ENCODE measurements around the gene C10orf143. TPM values are rescaled to one million over a fixed set of nuclear protein-coding genes. Genes with fewer than 3 reads are reported as not detected.

The C10orf143 gene
- total and polyA plus RNA-seq, 2 of the 8 experiments (the other 6 are each of a cell fraction or from before 2014, with no cell fraction given) = 1.6 to 2.0 TPM

- WGBS, 2 experiments (ENCODE audit: extremely low coverage in 1 of 2, insufficient coverage in 1 of 2, insufficient read length in 1 of 2, insufficient replicate concordance in 2 of 2, low coverage in 1 of 2, low lambda C conversion rate in 2 of 2, missing lambda C conversion rate in 1 of 2) = 92% methylated on average over 6 of the region's 6 CpGs; no CpG with 5 or more reads in 1 of the 2 experiments
- H4K20me1 ChIP-seq (replicated peaks in 1 of 2; ENCODE audit: control insufficient read depth in 1 of 2, insufficient read depth in 2 of 2, low read length in 2 of 2) = peaks cover 0 to 2% of the 10 kb centered on the region in 2 experiments
- no peak overlapping the region for H3K4ac ChIP-seq (replicated peaks; ENCODE audit: insufficient read length, low read depth, low read length)
- H3K14ac ChIP-seq (ENCODE audit: insufficient read length) = no peak overlapping the region
- no peak overlapping the region for H2BK12ac ChIP-seq (ENCODE audit: low read depth, low read length)
- H3K18ac ChIP-seq (ENCODE audit: extremely low read depth, low read length) = no peak overlapping the region
- H3K27me3 ChIP-seq (replicated peaks in 1 of 4; ENCODE audit: control insufficient read depth in 3 of 4, extremely low read depth in 1 of 4, insufficient read depth in 3 of 4, low read length in 3 of 4) = no peaks in the 10 kb centered on the region
- no peak overlapping the region for H4K8ac ChIP-seq (ENCODE audit: extremely low read depth, insufficient read depth, low read length)
- no peak for DNase-seq (ENCODE audit: low read depth in 1 of 2, low spot score in 2 of 2)
- H3K79me1 ChIP-seq (ENCODE audit: low read depth, low read length) = no peaks in the 10 kb centered on the region
- H2AFZ ChIP-seq (ENCODE audit: low read length) = no peak overlapping the region
- CTCF ChIA-PET (ENCODE audit: partially characterized antibody) = interaction anchor here (0.8 to 0.9 kb wide), 2 partner anchors 9 to 10 kb away, joined by 3 to 5 read pairs; no protein-coding TSS in a partner anchor
- H3K9ac ChIP-seq (replicated peaks in 1 of 4; ENCODE audit: extremely low read depth in 1 of 4, low read depth in 3 of 4, low read length in 3 of 4) = no peak overlapping the region
- no peak overlapping the region for H2BK5ac ChIP-seq (ENCODE audit: low read depth, low read length)
- H4K5ac ChIP-seq (ENCODE audit: insufficient read length, low read depth, low read length) = no peak overlapping the region
- no peak overlapping the region for H4K91ac ChIP-seq (replicated peaks; ENCODE audit: insufficient read length, low read length)
- H3K23me2 ChIP-seq (ENCODE audit: low read depth, low read length) = no peaks in the 10 kb centered on the region
- no peak overlapping the region for H3K4me2 ChIP-seq (ENCODE audit: insufficient read depth in 1 of 2, low read depth in 2 of 2, low read length in 2 of 2)
- no peak overlapping the region for H2BK20ac ChIP-seq (ENCODE audit: low read length)
- H3K9me3 ChIP-seq (ENCODE audit: insufficient read depth in 2 of 2, low read depth in 1 of 2, low read length in 1 of 2) = 0 out of 4 replicates have a peak, but pooled peaks cover 0 to 3% of the 10 kb centered on the region in 2 experiments
- TF ChIP-seq SAP30 (IDR thresholded peaks at IDR 0.05; ENCODE audit: insufficient read depth, insufficient replicate concordance, low read length) (no peak), CTBP2 (IDR thresholded peaks at IDR 0.05; ENCODE audit: borderline replicate concordance, insufficient read depth, insufficient read length, low read length) (no peak), POLR2AphosphoS5 (IDR thresholded peaks at IDR 0.05; ENCODE audit: low read depth, low read length) (no peak), FOSL1 (IDR thresholded peaks at IDR 0.05; ENCODE audit: insufficient read depth, low read depth, low read length) (no peak), NRF1 (IDR thresholded peaks at IDR 0.05; ENCODE audit: low read depth, low read length) (no peak)
- no peak overlapping the region for H3K23ac ChIP-seq (ENCODE audit: insufficient read length)
- no peaks in the 10 kb centered on the region for H3K36me3 ChIP-seq (ENCODE audit: control insufficient read depth in 2 of 4, insufficient read depth in 4 of 4, low read length in 3 of 4)
- no peaks in the 10 kb centered on the region for H3K4me1 ChIP-seq (replicated peaks in 1 of 4; ENCODE audit: control insufficient read depth in 3 of 4, insufficient read depth in 4 of 4, low read length in 3 of 4)
- no peak overlapping the region for H3K27ac ChIP-seq (ENCODE audit: low read depth, low read length)
- H2BK120ac ChIP-seq (replicated peaks; ENCODE audit: low read depth, low read length) = no peak overlapping the region
- H2AK5ac ChIP-seq (ENCODE audit: low read depth, low read length) = no peak overlapping the region
- H3K79me2 ChIP-seq (ENCODE audit: control insufficient read depth in 1 of 2, insufficient read depth in 2 of 2, low read length in 2 of 2) = no peaks in the 10 kb centered on the region
- no peak overlapping the region for H3K56ac ChIP-seq (replicated peaks; ENCODE audit: insufficient read length, low read depth, low read length)
- POLR2A ChIA-PET (ENCODE audit: partially characterized antibody) = no interaction called here
- no peak for FAIRE-seq
- no peak overlapping the region for H3K4me3 ChIP-seq (ENCODE audit: extremely low read depth in 1 of 4, insufficient read depth in 2 of 4, low read depth in 3 of 4, low read length in 4 of 4)
- H2BK15ac ChIP-seq (ENCODE audit: low read length) = no peak overlapping the region
Observed at GRCh38 chr10:130099344-130099743, 11.3 kb downstream of the C10orf143 start.

Measured in H1 (cell line).